Fibroblast of gingiva (primary cell): ENCODE data around the gene COPS7A.

Source experiments
- DNase-seq: peaks from one replicate; pipeline ENCODE4 v3.0.0-alpha.2; 2011; ENCODE audit warnings: low read depth

COPS7A gene, protein sequence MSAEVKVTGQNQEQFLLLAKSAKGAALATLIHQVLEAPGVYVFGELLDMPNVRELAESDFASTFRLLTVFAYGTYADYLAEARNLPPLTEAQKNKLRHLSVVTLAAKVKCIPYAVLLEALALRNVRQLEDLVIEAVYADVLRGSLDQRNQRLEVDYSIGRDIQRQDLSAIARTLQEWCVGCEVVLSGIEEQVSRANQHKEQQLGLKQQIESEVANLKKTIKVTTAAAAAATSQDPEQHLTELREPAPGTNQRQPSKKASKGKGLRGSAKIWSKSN

GRCh38 chr12:6723607-6724408 lies at the start of gene COPS7A:
Gene COPS7A, plus strand, starts transcription at chr12:6724046. Its CDS starts 611 bp downstream, at chr12:6724657.
- DNase-seq: peak; percentile 98

DNA sequence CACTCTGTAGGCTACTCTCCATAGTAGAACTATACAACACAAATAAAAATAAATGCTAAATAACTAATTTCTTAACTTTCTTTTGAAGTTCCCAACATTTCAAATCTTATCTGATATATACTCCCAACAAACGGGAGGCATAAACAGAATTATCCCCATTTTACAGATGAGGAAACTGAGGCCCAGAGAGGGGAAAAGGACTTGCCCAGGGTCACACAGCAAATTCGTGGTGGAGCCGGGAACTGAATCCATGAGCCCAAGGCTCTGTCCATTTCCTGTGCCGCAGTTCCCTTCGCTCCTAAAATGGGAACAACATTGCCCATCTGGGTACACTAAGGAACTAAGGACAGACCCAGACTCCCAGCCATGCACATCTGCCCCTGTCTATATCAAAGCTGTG lies 46.9 kb upstream of the COPS7A start:
- no peak for DNase-seq

- no peak for DNase-seq
These were observed 39.2 kb upstream of the COPS7A start for GRCh38 chr12:6684609-6685008.

DNA sequence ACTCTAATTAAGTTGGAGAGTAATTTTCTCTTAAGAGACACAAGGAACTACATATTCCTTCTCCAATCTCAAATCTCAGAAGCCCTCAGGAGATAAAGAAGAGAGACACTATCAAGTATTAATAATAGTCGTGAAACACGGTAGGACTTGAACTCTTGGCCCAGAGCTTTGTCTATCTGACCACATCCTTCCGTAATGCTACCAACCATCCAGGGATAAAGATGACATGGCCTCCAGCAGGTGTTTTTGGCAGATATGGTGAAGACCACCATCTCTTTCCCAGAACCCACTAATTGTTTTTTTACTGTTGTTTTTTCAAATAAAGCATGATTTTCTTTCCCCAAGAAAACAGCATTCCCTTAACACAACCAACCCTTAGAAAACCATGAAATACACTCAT lies 38.0 kb upstream of the COPS7A start:
- no peak for DNase-seq

DNA sequence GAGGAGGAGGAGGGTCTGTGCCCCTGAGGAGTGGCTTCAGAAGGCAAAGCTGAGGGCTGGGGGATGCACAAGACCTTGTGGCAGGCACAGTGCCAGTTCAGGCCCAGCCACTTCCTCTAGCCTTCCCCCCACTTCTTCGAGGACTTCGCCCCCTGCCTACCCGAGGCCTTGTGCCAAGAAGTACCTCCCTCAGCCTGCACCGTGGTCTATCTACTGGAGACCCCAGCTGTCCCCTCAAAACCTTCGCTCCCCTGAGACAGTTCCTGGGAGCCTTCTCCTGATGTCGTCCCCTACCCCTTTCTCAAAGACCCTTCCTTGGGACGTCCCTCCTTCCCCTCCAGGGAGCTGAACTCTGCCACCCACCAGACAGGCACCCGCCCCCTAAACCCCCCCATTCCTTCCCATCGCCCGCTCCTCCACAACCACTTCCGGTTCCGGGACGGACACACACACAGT lies 35.3 kb upstream of the COPS7A start:
- DNase-seq: no peak

- DNase-seq: peak; percentile 100
These were observed 34.6 kb upstream of the COPS7A start, which contains the start of gene ZNF384 for GRCh38 chr12:6688999-6689882. Gene ZNF384, minus strand, starts transcription at chr12:6689375. Its CDS starts 9,855 bp downstream, at chr12:6679520.

GRCh38 chr12:6691473-6691872 lies 32.4 kb upstream of the COPS7A start:
- DNase-seq: peak; percentile 21

GRCh38 chr12:6692888-6693287 lies 31.0 kb upstream of the COPS7A start:
- DNase-seq: no peak

DNA sequence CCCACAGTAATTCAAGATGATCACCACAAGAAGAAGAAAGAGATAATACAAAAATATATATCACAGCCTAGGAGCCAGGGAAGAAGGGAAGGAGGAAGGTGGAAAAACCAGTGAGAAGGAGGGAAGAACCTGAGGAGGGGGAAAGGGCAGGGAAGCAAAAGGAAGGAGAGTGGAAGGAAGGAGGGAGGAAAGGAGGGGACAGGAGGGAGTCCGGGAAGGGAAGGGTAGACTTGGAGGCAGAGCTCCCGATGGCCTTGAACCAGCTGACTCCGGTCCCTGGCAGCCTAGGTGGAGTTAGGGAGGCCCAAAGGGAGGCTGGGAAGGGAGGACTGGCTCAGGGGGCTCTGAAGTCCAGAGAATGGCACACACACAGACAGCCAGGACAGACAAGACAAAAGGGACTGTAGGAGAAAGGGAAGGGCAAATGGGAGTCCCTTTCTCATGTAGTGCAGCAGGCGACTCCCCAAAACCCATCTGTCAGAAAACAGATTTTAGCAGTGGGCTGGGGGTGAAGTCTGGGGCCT lies 30.0 kb upstream of the COPS7A start:
- no peak for DNase-seq

DNA sequence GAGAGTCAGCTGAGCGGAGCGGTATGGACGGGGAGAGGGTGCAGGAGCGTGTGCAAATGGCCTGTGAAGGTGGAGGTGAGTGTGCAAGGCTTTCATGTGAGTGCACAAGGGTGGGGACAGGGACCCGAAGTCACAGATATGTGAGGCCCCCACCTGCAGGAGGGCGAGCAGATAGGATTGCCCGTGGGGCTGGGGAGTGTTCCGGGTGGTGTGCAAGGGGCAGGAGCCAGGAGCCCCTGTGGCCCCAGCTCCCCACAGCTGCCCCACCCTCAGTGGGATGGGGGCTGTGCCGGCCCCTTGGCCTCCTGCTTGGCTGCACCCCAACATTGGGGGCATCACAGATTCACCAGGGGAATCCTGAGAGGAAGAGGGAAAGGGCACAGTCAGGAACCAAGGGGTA lies 29.1 kb upstream of the COPS7A start:
- no peak for DNase-seq

GRCh38 chr12:6695313-6696045 lies 28.4 kb upstream of the COPS7A start:
- no peak for DNase-seq

DNA sequence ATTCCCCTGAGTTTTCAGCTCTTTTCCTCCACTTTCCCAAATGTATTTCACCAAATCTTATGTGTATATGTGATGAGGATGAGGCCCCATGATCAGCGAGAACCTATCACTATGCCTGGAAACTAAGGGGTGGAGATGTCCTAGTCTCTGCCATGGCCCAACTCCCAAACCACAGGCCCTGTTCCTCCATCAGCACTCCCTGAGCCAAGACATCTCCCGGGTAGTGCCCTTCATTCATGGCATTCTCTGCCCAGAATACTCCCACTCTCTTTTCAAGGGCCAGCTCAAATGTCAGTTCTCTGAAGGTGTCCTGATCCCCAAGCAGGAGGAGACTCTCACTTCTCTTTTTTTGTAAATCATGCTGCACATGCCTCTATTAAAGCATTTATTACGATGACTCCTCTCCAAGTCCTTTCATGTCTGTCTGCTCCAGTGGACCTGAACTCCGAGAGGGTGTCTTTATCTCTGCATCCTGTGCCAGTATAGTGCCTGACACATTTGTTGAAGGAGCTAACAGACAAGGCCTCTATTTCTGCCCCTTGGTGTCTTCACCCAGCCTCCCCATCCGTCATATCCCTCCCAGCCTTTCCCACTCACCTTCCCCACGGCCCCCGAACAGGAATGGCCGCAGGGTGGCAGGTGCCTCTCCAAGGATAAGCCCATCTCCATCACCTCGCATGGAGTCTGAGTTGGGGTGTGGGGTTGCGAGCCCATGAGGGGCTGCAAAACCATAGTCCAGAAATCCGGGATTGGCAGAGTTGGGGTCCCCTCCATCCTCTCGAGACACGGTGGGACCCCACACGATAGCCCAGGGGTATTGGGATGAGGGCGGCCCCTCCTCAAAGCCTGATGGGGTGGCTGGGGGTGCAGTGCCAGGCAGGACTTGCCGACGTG lies 26.9 kb upstream of the COPS7A start:
- peak; percentile 18 for DNase-seq

DNA sequence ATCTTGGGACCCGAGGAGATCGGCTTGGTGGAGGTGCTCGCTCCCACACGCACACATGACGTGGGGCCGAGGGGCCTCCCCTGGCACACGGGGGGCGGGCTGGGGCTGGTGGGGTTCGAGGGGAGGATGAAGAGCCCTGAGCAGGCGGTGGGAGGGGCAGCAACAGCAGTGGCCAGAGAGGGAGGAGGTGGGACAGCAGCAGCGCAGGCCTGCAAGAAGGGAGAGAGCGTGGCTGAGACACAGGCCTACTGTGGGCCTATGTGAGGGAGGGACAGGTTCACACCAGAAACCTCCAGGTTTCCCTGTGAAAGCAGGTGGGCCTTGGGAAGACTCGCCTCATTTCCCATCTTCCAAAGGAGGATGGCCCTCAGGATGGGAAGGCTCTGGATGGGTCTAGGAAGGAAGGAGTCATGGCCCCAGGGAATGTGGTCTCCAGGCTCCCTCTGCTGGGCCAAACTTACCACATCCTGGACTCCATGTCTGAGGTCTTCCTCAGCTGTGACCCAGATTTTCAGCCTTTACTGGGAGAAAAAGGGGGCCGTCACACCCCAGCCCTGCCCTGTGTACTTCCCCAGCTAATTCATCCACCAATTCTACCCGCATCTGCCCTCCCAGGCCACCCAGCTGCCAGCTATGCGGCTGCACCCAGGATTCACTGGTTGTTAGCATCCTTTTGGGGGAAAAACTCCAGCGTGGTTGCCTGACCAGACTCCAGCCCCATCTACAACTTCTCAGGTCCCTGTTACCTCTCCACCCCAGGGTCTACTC lies 26.1 kb upstream of the COPS7A start:
- peak; percentile 35 for DNase-seq

DNA sequence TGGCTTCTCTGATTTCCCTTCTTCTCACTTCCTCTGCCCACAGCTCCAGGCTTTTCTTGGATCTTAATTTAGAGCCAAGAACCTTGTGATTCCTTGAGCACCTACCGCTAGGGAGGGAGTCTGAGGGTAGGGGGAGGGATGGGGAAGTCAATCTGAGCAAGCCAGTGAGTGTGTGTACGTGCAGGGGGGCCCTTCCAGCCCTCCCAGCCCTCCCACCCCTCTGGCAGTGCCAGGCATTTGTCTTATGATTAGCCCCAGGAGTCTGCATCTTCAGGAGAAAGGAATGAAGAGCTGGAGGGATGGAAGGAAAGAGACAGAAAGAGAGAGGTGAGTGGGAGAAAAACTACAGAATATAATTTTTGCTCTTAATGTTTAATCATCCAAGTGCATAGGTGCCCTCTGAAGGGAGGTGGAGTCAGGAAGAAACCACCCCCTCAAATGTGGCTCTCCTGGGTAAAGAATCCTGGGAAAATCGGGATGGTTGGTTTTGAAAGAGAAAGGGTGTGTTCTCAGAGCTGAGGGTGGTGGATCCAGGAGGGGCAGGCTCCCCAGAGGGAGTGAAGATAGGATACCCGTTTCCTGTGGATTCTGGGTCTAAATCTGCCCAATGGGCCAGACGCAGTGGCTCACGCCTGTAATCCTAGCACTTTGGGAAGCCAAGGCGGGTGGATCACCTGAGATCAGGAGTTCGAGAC lies 25.3 kb upstream of the COPS7A start:
- no peak for DNase-seq

DNA sequence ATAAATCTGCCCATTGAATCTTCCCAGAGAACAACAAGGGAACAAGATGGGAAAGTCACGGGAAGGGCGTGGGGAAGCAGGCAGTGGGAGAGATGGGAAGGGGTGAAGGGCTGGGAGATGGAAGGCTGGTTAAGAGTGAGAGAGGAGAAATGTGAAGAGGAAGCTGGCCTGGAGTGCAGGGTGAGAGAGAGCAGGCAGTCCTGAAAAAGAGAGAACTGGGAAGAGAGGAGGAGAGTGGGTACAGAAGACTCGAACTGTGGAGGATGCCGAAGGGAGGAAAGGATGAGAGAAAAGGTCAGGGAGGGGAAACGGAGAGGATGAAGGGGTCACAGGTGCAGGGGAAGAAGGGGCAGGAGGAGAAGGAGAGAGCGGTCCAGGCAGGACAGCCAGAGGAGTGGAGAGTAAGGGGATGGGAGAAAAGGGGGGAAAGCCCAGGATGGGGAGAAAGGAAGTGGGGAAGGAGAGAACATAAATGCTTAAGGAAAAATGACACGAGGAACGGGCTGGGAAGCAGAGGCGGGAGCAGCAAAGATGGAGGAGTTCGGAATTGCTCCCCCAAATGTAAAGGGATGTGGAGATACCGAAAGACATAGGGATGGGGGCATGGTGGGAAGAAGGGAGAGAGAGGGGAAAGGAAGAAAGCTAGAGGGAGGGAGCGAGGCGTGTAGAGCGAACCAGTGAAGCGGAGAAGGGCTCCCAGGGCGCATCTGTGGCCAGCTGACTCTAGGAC lies 24.4 kb upstream of the COPS7A start:
- DNase-seq: no peak

DNA sequence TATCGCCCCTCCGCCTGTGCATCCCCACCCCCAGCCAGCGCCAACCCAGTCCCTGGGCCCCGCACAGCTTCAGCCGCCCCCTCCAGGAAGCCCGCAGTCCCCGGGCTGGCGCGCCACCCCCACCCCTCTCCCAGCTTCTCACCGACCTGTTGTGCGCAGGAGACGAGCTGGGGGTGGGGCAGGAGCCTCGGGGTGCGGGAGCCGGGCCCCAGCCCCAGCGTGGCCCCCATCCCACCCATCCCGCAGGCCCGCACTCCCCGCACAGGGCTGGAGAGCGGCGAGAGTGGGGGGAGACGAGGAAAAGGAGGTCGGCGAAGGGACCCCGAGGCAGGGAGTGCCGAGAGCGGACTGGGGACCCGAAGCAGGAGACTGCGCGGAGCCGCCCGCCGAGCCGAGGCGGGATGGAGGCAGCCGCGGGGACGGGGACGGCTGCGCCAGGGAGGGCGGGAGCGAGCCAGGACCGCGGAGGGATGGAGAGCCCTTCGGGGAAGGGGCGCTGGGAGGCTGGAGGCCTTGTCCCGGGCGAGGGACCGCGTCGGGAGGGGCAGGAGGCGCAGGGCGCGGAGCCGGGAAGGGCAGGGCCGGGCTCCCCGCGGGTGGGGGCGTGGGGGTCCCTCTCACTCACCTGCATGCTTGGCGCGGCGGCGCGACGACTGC lies 23.7 kb upstream of the COPS7A start:
- no peak for DNase-seq

DNA sequence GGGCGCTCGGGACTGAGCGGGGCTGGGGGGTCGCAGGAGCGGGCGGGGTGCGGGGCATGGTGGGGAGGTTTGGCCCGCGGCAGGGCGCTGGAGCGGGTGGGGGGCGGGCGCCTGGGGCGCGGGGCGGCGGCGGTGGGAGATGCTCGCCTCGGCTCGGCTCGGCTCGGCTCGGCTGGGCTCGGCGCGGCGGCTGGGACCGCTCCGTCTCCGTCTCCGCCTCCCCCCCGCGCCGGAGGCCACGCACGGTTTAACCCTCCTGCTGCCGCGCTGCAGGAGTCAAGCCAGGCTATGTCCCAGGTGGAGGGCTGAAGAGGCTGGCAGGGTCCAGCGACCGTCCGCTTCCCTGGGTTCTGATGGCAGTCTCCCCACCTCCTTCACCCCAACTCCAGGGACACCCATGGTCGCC lies 23.2 kb upstream of the COPS7A start, which contains the start of gene PIANP:
PIANP (minus strand) TSS at position 170 of the 406 bp plus-strand sequence. CDS start 2,754 bp downstream, outside the sequence.
- DNase-seq: no peak
